ENCODE data around the gene TRAK1. TPM values are rescaled to one million over a fixed set of nuclear protein-coding genes. Genes with fewer than 3 reads are reported as not detected.

Gene TRAK1
- polyA plus RNA-seq, 3 donors: 6.8 to 16.7 (median 10.5) TPM

DNA sequence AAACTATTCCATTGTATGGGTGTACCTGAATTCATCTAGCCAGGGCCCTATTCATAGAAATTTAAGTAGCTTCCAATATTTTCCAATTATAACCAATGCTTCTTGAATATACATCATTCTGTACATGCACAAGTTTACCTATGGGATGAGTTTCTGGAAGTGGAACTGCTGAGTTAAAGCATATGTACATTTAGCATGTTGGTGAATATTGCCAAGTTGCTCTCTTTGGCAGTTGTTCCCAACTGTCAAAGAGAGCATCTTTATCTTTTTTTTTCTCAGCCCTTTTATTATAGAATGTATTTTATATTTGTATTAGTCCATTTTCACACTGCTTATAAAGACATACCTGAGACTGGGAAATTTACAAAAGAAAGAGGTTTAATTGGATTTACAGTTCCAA is 183.1 kb downstream of the TRAK1 start:
- no peak overlapping the region for H3K27ac ChIP-seq (ENCODE audit: low read depth, low read length)

DNA sequence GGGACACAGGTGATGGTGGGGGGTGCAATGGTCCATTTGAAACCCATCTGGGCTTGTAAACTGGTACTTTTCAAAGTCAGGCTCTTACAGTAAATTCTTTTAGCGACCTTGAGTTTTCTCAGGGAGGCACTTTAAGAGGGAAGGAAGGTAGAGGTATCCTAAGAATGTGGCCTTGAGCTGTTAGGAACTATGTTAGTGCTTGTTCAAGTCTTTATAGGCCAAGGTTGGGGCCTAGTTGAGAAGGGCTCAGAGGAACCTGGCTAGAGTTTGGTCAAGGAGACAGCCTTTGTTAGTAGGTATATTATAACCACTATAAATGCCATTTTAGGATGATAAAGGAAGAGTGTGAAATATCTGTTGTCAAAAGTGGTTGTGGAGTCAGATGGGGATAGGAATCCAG is 184.1 kb downstream of the TRAK1 start:
- H3K27ac ChIP-seq (ENCODE audit: low read depth, low read length): no peak overlapping the region
- WGBS, 3 donors: 48 to 59% (median 50%) methylated on average over 1 of the region's 1 CpG

Other genes with a start within 250 kb of the TRAK1 start
- 1 to 10 TPM in 2 of 3 donors, under 1 TPM in 1; 0.45 to 1.9 (median 1.8) TPM for gene ULK4, start 129.3 kb upstream of the TRAK1 start, polyA plus RNA-seq
- gene CCK, start 174.8 kb downstream of the TRAK1 start, polyA plus RNA-seq: under 1 TPM in 1 of 3 donors, not detected in 2; 0.25 TPM

Measured in adipose tissue (tissue), 3 donors.